ENCODE measurements around the gene GNG11.
"Not testable (repeated sequence)": the region's sequence is repeated elsewhere in the genome, so short reads cannot be mapped to it uniquely, and the experiment has no call there.

Gene GNG11

DNA sequence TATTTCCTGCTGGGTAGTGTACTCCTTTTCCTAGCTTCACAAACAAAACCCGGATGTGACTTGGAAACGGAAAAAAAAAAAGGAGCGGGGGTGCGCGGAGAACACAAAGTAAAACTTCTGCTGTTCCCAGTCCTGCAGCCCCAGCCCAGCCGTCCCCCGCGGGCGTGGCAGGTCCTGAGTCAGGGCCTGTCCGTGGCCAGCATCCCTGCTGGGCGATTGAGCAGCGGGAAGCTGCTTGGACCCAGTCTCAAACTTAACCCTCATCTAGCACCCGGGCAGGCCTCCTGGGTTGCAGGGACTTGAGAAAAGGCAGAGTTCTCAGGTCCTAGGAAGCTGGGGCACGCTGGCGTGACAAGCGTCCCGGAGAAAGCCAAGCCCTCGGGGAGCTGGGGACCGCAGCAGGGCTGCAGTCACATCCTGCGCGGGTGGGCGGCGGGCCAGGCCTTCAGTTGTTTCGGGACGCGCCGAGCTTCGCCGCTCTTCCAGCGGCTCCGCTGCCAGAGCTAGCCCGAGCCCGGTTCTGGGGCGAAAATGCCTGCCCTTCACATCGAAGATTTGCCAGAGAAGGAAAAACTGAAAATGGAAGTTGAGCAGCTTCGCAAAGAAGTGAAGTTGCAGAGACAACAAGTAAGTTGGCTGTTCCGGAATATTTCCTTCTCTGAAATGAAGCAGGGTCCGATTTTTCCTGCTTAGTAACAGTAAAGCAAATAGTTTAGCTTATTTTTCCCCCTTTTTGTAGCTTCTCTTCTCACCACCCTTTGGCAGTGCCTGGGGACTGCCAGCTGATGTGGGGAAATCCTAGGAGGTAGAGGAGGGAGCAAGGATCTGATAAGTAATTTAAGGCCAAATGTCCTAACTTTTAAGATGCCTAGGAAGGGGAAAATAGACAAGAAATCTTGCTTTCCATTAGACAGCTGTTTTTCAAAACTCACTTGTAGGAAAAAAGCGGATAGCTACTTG, at the start of gene GNG11:
GNG11 (plus strand) TSS at position 129 of the 960 bp plus-strand sequence; CDS start at position 532, 403 bp downstream.
- DNase-seq (ENCODE audit: low read depth), result peak; percentile 65

DNA sequence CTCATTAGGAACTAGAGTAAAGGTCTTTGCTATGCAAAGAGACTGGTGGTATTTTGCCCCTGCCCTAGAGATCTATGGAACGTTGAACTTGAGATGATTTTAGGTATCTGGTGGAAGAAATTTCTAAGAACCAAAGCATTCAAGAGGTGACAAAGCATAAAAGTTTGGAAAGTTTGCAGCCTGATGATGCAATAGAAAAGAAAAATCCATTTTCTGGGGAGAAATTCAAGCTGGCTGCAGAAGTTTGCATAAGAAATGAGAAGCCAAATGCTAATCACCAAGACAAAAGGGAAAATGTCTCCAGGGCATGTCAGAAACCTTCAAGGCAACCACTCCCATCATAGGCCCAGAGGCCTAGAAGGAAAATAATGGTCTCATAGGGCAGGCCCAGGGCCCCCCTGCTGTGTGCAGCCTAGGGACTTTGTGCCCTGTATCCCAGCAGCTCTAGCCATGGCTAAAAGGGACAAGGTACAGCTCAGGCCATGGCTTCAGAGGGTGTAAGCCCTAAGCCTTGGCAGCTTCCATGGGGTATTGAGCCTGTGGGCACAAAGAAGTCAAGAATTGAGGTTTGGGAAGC, 47.4 kb upstream of the GNG11 start:
- DNase-seq (ENCODE audit: low read depth), result no peak

DNA sequence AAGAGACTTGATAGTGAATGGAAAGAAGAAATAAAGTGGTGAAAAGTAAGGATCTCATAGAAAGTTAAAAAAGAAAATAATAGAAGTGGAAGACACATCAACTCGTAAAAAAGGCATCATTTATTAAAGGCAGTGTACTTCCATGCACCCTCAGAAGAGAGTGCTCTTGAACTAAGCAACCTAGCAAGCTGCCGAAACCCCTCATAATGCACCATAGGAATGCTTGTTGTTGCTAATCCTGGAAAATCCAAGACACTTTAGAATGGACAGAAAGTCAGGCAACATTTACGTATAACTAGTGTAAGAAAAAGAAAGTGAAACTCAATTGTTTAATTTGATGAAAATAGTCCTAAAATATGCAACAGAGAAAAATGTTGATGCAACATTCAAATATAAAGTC, 43.8 kb upstream of the GNG11 start:
- no peak for DNase-seq (ENCODE audit: low read depth)

DNA sequence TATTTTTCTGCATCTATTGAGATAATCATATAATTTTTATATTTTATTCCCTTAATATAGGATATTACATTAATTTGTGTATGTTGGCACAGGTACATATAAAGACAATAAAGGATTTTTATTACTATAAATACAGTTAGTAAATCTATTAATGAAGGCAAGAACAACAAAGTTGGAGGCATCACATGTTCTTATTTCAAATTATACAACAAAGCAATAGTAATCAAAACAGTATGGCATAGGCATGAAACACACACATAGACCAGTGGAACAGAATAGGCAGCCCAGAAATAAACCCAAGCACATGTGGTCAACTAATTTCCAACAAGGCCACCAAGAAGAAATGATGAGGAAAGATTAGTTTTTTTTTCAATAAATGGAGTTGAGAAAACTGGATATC, 42.2 kb upstream of the GNG11 start:
- DNase-seq (ENCODE audit: low read depth), result no peak

DNA sequence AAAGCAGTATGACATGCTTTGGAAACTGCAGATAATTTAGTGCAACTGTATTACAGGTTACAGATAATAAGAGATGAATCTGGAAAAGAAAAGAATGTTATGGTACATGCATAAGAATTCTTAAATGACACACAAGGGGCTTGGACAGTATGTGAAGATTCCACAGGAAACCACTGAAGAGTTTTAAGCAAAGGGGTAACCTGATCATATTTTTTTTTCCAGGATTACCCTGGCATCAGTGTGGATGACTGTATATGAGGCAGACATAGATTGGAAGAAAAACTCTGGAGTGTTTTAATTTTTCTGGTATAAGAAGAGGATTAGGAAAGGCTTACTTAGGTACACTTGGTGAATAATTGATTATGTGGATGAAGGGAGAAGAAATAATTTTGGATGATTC, 39.1 kb upstream of the GNG11 start:
- DNase-seq (ENCODE audit: low read depth), result no peak

DNA sequence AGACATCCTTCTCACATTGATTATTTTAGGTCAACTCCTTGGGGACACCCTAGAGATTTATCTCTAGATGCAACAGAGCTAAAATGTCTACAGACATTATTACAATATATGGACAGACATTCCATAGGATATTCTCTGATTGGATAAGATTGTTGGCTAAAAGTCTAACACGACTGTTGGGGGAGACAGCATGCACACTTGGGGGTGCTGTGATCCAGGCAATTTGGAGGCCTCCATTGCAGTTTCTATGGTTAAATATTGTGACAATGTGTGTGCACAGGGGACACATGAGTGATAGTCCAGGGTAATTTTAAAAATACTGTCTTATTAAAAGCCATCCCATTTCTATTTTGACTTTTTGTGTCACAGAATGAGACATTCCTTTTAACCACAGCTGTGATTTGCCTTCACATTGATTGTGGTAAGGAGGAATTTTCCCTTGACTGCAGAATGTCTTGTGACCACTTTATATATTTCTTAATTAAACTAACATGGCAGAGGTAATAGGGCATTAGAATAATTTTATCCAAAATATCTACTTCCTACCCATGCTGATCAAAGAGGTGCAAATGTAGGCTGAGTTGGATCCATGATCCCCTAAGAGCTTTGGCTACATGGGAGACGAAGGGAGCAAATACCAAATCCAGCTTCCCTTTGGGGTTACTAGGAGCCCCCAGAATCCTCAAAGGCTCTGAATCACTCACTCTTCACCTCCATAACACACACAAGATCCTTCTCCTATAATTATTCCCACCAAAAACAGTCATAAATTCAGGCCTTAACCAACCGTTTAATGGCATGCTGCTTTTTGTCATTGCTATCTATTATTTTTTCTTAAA, 38.2 kb upstream of the GNG11 start:
- no peak for DNase-seq (ENCODE audit: low read depth)

DNA sequence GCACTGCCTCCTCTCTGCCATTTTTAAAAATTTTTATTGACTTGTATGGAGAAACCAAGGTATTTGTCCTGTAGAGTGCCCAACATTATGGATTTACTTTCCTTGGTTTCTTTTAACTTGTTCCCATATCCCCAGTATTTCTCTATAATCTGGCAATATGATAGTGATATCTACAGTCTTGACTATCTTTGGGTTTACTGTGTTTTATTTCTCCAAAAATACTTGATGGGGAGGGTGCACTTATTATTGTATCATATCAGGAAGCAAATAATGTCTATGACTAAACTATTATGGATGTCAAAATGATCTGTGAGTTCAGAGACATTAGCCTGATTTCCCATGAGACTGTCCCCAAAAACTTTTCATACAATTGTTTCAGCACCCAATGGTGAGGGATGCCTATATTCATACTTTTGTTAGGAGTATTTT, 37.6 kb upstream of the GNG11 start:
- DNase-seq (ENCODE audit: low read depth), result no peak

DNA sequence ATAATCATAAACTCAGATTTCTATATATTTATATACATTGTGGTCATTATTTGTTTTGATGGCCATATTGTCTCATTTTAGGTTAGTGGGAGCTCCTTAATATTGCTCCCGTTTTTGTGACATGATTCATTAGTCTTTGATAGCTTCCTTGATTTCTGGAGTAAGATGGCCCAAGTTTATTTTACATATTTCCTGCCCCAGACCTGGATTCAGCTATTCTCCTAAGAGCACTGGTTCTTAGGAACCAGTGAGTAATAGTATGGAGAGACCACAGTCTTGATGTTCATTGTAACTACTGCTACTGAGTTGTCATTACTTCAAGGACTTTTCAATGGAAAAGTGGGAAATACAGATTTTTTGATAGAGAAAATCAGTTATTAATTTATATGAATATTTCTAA, 37.0 kb upstream of the GNG11 start:
- DNase-seq (ENCODE audit: low read depth), result no peak

DNA sequence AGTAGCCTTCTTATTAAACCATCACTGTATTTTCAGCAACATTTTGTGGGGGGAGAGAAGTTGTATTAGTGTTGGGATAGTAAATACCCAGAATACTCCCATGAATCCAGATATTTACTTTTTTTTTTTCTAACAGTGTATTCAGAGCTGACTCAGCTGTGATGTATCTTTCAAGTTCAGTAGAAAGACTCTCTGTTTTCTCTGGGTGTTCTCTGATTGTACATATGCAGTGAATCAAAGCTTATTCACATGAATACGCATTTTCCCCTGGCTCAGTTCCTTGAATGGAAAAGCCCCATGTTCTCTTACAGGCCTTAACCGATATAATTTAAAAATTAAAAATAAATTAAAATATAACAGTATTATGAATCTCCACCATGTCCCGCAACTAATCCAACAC, 32.3 kb upstream of the GNG11 start:
- peak; percentile 79 for DNase-seq (ENCODE audit: low read depth)

DNA sequence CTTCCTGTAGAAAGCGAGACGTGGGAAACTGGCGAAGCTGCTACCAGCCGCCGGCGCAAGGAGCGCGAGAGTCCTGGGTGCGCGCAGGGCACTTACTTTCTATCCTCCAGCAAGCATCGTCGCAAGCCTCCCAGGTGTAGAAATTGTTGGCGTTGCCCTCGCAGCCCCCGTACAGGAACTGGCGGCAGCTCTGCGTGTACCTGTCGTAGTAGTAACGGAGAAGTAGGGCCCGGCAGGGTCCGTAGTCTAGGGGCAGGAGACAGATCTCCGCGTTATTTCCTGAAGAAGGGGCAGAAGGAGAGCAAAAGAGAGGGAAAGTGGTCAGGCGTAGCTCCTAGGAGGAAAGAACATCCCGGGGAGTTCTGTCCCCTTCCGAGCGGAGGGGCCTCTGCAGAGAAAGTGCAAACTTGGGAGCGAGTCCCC, 31.5 kb upstream of the GNG11 start:
- DNase-seq (ENCODE audit: low read depth), result peak; percentile 74

DNA sequence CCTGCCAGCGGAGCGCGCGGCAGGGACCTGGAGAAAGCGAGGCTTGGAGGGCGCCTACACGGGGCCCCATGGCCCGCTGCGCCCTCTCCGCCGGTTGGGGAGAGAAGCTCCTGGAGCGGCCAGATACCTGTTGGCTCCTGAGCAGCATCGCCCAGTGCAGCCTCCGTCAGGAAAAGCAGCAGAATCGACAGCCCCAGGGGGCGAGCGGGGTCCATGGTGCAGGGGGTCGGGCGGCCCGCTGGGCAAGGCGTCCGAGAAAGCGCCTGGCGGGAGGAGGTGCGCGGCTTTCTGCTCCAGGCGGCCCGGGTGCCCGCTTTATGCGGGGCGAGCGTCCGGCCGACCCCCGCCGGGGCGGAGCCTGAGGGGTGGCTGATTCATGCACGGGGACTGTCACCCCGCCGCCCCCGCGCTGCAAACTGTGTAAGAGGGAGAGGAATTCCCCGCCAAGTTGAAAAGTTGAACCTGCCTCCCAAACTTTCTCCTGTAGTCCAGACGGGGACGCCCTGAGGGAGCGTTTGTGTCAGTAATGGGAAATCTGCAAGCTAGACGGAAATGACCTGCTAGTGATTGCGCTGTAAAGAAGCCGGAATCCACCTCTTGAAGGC, 31.0 kb upstream of the GNG11 start, which contains the start of gene TFPI2:
TFPI2 (minus strand) TSS at position 290 of the 605 bp plus-strand sequence; CDS start at position 215, 75 bp downstream.
- peak; percentile 61 for DNase-seq (ENCODE audit: low read depth)

DNA sequence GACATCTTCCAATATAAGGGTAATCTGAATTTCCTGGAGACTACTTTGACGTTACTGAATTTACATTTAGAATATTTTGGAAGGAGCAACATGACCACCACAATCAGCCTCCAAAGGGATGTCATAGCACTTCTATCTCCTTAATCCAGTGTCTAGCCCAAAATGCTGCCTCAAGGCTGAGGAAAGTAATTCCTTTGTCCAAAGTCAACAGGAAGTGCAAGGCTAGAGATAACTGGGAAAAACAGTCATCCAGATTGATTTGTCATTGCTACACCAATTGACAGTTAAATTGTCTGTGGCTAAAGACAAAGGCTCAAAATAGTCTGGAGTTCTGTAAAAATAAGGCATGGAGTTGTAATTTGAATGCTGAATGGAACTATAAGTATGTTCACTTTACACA, 27.1 kb upstream of the GNG11 start:
- no peak for DNase-seq (ENCODE audit: low read depth)

DNA sequence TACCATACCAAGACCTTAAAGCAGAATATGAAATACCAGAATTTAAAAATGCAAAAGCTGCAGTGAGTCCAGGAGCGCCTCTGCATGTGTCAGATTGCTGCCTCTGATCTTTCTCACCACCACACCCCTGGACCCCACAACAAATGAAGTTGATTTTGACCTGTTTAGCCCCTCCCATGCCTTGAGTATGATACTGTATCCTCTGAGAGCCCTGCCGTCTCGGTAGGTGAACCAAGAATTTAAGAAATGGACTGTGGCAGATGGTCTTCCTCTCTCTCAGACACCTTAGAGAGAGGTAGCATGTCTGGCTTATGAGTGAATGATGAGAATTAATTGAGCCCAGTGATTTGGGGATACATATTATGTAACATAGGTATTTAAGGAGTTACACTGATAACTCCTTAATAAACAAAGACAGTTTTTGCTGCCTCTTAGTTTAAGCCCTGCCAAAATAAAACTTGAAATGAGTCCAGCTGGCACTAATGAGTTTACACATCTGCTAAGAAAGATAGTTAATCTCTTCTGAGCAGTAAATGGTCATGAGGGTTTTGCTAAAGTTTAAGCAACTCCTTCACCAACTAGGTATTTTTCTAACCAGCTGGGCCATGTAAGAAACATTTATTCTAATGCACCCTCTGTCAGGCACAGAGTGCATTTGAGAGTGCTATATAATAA, 26.4 kb upstream of the GNG11 start:
- no peak for DNase-seq (ENCODE audit: low read depth)

DNA sequence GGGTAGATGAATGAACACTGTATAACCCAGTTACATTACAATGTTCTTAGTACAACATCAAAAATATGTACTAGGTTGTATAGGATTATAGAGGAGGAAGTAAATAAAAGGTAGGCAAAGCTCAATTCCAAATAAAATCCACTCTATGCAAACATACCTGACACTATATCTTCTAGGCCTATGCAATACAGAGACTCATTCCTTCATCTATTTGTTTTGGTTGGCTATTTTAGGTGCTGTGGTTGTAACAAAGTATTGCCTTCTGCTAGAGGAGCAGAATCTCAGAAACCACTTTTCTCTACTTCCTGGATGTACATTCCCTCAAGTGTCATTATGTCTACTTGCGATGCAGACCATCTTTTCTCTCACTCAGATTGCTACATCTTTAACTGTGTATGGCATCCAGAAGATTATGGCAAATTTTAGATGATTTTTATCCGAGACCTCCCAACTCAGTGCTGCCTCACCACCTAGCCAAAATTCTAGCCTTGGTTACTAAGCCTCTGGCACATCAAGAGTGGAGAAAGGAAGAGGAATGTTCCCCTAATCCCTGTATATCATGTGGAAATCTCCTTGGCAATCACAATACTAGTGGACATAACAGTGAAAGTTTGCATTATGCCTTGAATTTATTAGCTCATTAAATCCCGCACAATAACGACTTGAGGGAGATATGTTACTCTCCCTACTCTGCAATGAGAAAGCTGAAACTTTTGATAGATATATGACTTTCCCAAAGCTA, 25.5 kb upstream of the GNG11 start:
- no peak for DNase-seq (ENCODE audit: low read depth)

DNA sequence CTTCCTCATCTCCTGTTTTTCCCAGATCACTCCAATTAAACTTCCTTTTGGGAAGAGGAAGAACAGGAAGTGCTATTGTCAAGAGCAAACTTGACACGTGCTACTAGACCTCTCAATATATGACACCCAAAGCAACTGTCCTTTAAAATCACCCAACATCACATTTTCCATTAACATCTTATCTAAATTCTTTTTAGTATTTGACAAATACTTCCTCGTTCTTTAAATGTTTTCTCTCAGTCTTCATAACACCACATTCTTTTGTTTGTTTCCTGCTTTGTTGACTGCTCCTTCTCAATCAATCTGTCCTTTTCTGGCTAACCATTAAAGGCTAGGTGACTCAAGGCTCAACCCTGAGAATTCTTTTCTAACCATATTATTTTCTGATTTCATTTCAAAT, 23.9 kb upstream of the GNG11 start:
- no peak for DNase-seq (ENCODE audit: low read depth)

DNA sequence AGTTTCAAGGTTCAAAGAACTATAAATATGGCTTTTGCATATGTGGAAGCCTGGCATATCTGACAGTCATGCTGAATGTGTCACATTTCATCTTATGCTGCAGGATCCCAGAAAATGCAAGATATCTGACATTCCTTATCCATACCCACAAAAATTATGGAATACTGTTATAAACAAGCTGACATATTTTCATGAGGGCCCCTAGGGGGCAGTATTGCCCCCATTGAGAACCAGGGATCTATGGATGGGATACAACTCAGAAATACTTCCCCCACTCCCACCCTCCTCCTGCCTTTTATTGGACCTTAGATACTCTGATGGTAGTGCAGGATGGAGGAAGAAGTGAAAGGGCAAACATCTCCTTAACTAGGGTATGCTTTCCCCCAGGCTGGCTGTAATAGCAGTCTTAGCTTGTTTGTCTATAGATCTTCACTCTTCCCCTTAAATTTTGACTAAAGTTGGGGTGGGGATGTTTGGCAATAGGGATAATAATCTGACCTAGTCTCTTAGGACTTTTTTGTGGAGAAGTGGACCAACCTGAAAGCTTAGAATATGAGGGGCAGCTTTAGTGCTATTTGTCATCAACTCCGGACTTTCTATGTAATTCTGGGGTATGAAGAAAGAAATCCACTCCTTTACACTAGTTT, 18.6 kb upstream of the GNG11 start:
- DNase-seq (ENCODE audit: low read depth), result peak; percentile 72

DNA sequence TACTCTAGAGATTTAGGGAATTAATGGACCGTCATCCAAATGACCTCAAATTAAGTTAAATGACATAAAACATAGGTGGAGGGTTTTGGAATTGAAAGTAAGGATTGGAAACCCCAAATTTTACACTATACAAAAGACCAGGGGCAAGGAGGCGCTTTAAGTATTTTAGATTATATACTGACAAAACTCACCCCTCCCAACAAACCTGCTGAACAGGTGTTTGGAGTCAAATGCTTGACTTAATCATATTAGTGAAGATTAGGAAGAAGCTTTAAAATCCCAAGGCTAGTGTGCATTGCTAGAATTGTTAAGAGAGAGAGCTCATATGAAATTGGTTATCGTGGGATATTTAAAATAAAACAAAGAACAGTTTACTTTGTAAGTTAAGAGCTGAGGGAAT, 15.3 kb upstream of the GNG11 start, which contains the start of gene GNGT1:
GNGT1 (plus strand) TSS at position 301 of the 400 bp plus-strand sequence. CDS start 180 bp downstream, outside the sequence.
- no peak for DNase-seq (ENCODE audit: low read depth)

DNA sequence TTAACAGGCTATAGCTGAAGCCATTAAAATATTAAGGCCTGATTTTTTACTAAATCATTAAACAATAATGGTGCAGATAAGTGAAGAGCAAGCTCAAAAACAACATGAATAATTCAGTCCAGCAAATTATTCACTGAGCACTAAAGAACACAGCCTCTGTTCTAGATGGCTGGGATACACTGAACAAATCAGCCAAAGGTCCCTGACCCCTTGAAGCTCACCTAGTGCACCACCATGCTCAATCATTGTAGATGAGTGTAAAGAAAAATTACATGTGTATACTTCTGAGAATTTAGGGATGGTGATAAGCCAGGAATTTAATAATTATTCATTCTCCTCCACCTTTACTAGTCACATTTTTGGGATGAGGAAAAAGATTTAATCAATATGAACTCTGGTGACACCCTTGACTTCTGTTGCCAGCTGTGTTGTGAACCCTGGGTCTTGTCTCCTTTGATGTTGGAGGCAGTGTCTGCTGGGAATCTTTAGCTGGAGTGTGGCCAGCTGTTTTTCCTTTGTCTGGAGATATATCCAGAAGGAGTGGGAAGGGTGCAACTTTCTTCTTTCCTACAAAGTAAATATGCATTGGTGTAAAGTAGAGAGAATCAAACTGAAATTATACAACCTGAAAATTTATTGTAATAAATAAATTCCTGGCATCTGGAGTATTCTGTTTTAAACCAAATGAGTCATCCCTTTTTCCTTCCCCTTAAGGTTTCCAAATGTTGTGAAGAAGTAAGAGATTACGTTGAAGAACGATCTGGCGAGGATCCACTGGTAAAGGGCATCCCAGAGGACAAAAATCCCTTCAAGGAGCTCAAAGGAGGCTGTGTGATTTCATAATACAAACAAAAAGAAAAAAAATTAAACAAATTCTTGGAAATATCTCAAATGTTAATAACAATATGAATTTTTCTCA, 11.2 kb upstream of the GNG11 start:
- DNase-seq (ENCODE audit: low read depth), result peak; percentile 84

DNA sequence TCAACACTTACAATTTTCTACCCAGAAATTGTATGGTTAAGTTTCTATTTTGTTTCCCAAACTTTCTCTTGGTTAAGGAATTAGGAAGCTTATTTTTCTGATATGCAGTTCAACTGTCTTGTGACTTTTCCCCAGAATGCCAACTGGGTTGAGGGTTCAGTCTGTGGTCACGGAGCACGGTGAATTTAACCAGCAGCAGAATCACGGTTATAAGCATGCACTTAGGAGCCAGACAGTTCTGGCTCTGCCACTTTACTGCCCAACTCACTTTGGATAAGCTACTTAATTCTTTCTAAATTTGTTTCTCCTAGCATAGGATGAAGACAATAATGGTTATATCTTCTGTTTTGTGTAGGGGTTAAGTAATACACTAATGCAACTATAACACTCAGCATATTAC, 10.3 kb upstream of the GNG11 start:
- DNase-seq (ENCODE audit: low read depth), result not testable (repeated sequence)
